ENCODE data around the gene ESM1. TPM values are rescaled to one million over a fixed set of nuclear protein-coding genes. Genes with fewer than 3 reads are reported as not detected.

ESM1 gene
- total and polyA plus RNA-seq, 2 of the 8 experiments (the other 6 are each of a cell fraction or from before 2014, with no cell fraction given): not detected

- H4K20me1 ChIP-seq (replicated peaks in 1 of 2; ENCODE audit: control insufficient read depth in 1 of 2, insufficient read depth in 2 of 2, low read length in 2 of 2): no peaks in the 10 kb centered on the region
- H3K23ac ChIP-seq (ENCODE audit: insufficient read length): no peak overlapping the region
- H2BK20ac ChIP-seq (ENCODE audit: low read length): no peak overlapping the region
- no peak overlapping the region for H2BK12ac ChIP-seq (ENCODE audit: low read depth, low read length)
- no peak overlapping the region for H3K56ac ChIP-seq (replicated peaks; ENCODE audit: insufficient read length, low read depth, low read length)
- H4K91ac ChIP-seq (replicated peaks; ENCODE audit: insufficient read length, low read length): no peak overlapping the region
- no peaks in the 10 kb centered on the region for H3K9me3 ChIP-seq (ENCODE audit: insufficient read depth in 2 of 2, low read depth in 1 of 2, low read length in 1 of 2)
- no peaks in the 10 kb centered on the region for H3K27me3 ChIP-seq (replicated peaks in 1 of 4; ENCODE audit: control insufficient read depth in 3 of 4, extremely low read depth in 1 of 4, insufficient read depth in 3 of 4, low read length in 3 of 4)
- no peak overlapping the region for H2BK120ac ChIP-seq (replicated peaks; ENCODE audit: low read depth, low read length)
- no peak overlapping the region for H3K18ac ChIP-seq (ENCODE audit: extremely low read depth, low read length)
- ChIA-PET POLR2A (ENCODE audit: partially characterized antibody) (no interaction called here), CTCF (ENCODE audit: partially characterized antibody) (interaction anchor here (1.7 kb wide), 1 partner anchor 90 kb away, joined by 3 read pairs; no protein-coding TSS in a partner anchor)
- no peaks in the 10 kb centered on the region for H3K36me3 ChIP-seq (ENCODE audit: control insufficient read depth in 2 of 4, insufficient read depth in 4 of 4, low read length in 3 of 4)
- WGBS, 2 experiments (ENCODE audit: extremely low coverage in 1 of 2, insufficient coverage in 1 of 2, insufficient read length in 1 of 2, insufficient replicate concordance in 2 of 2, low coverage in 1 of 2, low lambda C conversion rate in 2 of 2, missing lambda C conversion rate in 1 of 2): 84% methylated on average over 1 of the region's 1 CpG; no CpG with 5 or more reads in 1 of the 2 experiments
- H2BK15ac ChIP-seq (ENCODE audit: low read length): no peak overlapping the region
- H2AFZ ChIP-seq (ENCODE audit: low read length): no peak overlapping the region
- no peak overlapping the region for H2BK5ac ChIP-seq (ENCODE audit: low read depth, low read length)
- H3K23me2 ChIP-seq (ENCODE audit: low read depth, low read length): no peaks in the 10 kb centered on the region
- H3K14ac ChIP-seq (ENCODE audit: insufficient read length): no peak overlapping the region
- FAIRE-seq: no peak
- TF ChIP-seq EP300 (IDR thresholded peaks at IDR 0.05; ENCODE audit: borderline replicate concordance in 1 of 2, low read depth in 2 of 2, low read length in 2 of 2): no peak
- TF ChIP-seq RFX5 (IDR thresholded peaks at IDR 0.05; ENCODE audit: borderline replicate concordance, low read depth, low read length): no peak
- no peak for TF ChIP-seq TEAD4 (IDR thresholded peaks at IDR 0.05; ENCODE audit: low read depth, low read length)
- TF ChIP-seq CBX8 (IDR thresholded peaks at IDR 0.05; ENCODE audit: borderline replicate concordance, low read depth, low read length): no peak
- TF ChIP-seq ATF2 (IDR thresholded peaks at IDR 0.05; ENCODE audit: low read length): no peak
- no peak overlapping the region for H4K5ac ChIP-seq (ENCODE audit: insufficient read length, low read depth, low read length)
- no peaks in the 10 kb centered on the region for H3K79me2 ChIP-seq (ENCODE audit: control insufficient read depth in 1 of 2, insufficient read depth in 2 of 2, low read length in 2 of 2)
- H4K8ac ChIP-seq (ENCODE audit: extremely low read depth, insufficient read depth, low read length): no peak overlapping the region
- H3K79me1 ChIP-seq (ENCODE audit: low read depth, low read length): no peaks in the 10 kb centered on the region
- H3K27ac ChIP-seq (ENCODE audit: low read depth, low read length): no peak overlapping the region
- DNase-seq (ENCODE audit: low read depth in 1 of 2, low spot score in 2 of 2): no peak
- no peak overlapping the region for H3K4me3 ChIP-seq (ENCODE audit: extremely low read depth in 1 of 4, insufficient read depth in 2 of 4, low read depth in 3 of 4, low read length in 4 of 4)
- no peak overlapping the region for H3K4me2 ChIP-seq (ENCODE audit: insufficient read depth in 1 of 2, low read depth in 2 of 2, low read length in 2 of 2)
- no peak overlapping the region for H2AK5ac ChIP-seq (ENCODE audit: low read depth, low read length)
- no peak overlapping the region for H3K9ac ChIP-seq (replicated peaks in 1 of 4; ENCODE audit: extremely low read depth in 1 of 4, low read depth in 3 of 4, low read length in 3 of 4)
- no peak overlapping the region for H3K4ac ChIP-seq (replicated peaks; ENCODE audit: insufficient read length, low read depth, low read length)
- H3K4me1 ChIP-seq (replicated peaks in 1 of 4; ENCODE audit: control insufficient read depth in 3 of 4, insufficient read depth in 4 of 4, low read length in 3 of 4): peaks cover 0 to 12% (median 3%) of the 10 kb centered on the region in 4 experiments; a peak in 4 of 7 replicates
These were observed 5.5 kb upstream of the ESM1 start for GRCh38 chr5:54990841-54991258.

Data from H1 (cell line).